NCI-H2107 (cell line): ENCODE results near the gene ERO1A.
A peak's percentile ranks its signal among the peaks of the same experiment; 100 is the strongest.

Source experiments
- DNase-seq: peaks from one replicate; lab custom pipeline; 2025; lab: John Stamatoyannopoulos, UW

Gene ERO1A

GRCh38 chr14:52700701-52701172 is 5.4 kb upstream of the ERO1A start:
- DNase-seq: no peak

- DNase-seq: peak; percentile 40
Measured at GRCh38 chr14:52694761-52695480, 437 bp downstream of the ERO1A start.

- DNase-seq: no peak
Measured at GRCh38 chr14:52693532-52693931, 1.8 kb downstream of the ERO1A start.

GRCh38 chr14:52693036-52693435 is 2.3 kb downstream of the ERO1A start:
- DNase-seq: no peak

- no peak for DNase-seq
Measured at GRCh38 chr14:52692248-52692962, 3.0 kb downstream of the ERO1A start.

- no peak for DNase-seq
Measured at GRCh38 chr14:52690983-52691760, 4.2 kb downstream of the ERO1A start.

- no peak for DNase-seq
Measured at GRCh38 chr14:52686176-52686575, 9.2 kb downstream of the ERO1A start.

- DNase-seq: no peak
Measured at GRCh38 chr14:52683985-52684520, 11.3 kb downstream of the ERO1A start.

- no peak for DNase-seq
Measured at GRCh38 chr14:52678591-52678990, 16.8 kb downstream of the ERO1A start.

- no peak for DNase-seq
Measured at GRCh38 chr14:52663850-52664249, 31.5 kb downstream of the ERO1A start.

GRCh38 chr14:52661314-52661713 is 34.0 kb downstream of the ERO1A start:
- DNase-seq: no peak

- no peak for DNase-seq
Measured at GRCh38 chr14:52660832-52661231, 34.5 kb downstream of the ERO1A start.

- no peak for DNase-seq
Measured at GRCh38 chr14:52660325-52660724, 35.0 kb downstream of the ERO1A start.

- DNase-seq: no peak
Measured at GRCh38 chr14:52656905-52657304, 38.5 kb downstream of the ERO1A start.

- no peak for DNase-seq
Measured at GRCh38 chr14:52650774-52651173, 44.6 kb downstream of the ERO1A start.

GRCh38 chr14:52649511-52649910 is 45.8 kb downstream of the ERO1A start:
- DNase-seq: no peak

GRCh38 chr14:52641745-52642144 is 53.6 kb downstream of the ERO1A start:
- DNase-seq: no peak

GRCh38 chr14:52640137-52640536 is 55.2 kb downstream of the ERO1A start:
- DNase-seq: no peak

- DNase-seq: no peak
Measured at GRCh38 chr14:52619687-52620086, 75.7 kb downstream of the ERO1A start.

- no peak for DNase-seq
Measured at GRCh38 chr14:52618602-52619001, 76.8 kb downstream of the ERO1A start.

- DNase-seq: no peak
Measured at GRCh38 chr14:52610187-52610586, 85.2 kb downstream of the ERO1A start.

- no peak for DNase-seq
Measured at GRCh38 chr14:52609445-52610044, 85.8 kb downstream of the ERO1A start.
